ENCODE measurements around the gene B3GALT2.
"Not testable (repeated sequence)": the region's sequence is repeated elsewhere in the genome, so short reads cannot be mapped to it uniquely, and the experiment has no call there.

The B3GALT2 gene

GRCh38 chr1:193185901-193186731 is at the start of gene B3GALT2:
TSS of gene B3GALT2 (minus strand) at chr1:193186613. CDS start at chr1:193181562, 5,051 bp downstream.
- no peak for TF ChIP-seq CTCF (IDR thresholded peaks at IDR 0.05; ENCODE audit: insufficient read depth, low read depth, low read length, missing control alignments)
- DNase-seq (ENCODE audit: low read depth), result no peak
- no peak within 1 kb of the TSS for H3K4me3 ChIP-seq (ENCODE audit: low read depth, low read length)

- TF ChIP-seq CTCF (IDR thresholded peaks at IDR 0.05; ENCODE audit: insufficient read depth, low read depth, low read length, missing control alignments), result no peak
- H3K4me3 ChIP-seq (ENCODE audit: low read depth, low read length), result no peak overlapping the region
- no peak for DNase-seq (ENCODE audit: low read depth)
These were observed 48.1 kb upstream of the B3GALT2 start for GRCh38 chr1:193234530-193234929.

- DNase-seq (ENCODE audit: low read depth); H3K4me3 ChIP-seq (ENCODE audit: low read depth, low read length): not testable (repeated sequence)
These were observed 44.7 kb upstream of the B3GALT2 start for GRCh38 chr1:193231146-193231545.

- no peak for DNase-seq (ENCODE audit: low read depth)
- TF ChIP-seq CTCF (IDR thresholded peaks at IDR 0.05; ENCODE audit: insufficient read depth, low read depth, low read length, missing control alignments), result no peak
- no peak overlapping the region for H3K4me3 ChIP-seq (ENCODE audit: low read depth, low read length)
These were observed 42.7 kb upstream of the B3GALT2 start for GRCh38 chr1:193229136-193229535.

- no peak for DNase-seq (ENCODE audit: low read depth)
- TF ChIP-seq CTCF (IDR thresholded peaks at IDR 0.05; ENCODE audit: insufficient read depth, low read depth, low read length, missing control alignments), result no peak
- H3K4me3 ChIP-seq (ENCODE audit: low read depth, low read length), result no peak overlapping the region
These were observed 35.7 kb upstream of the B3GALT2 start for GRCh38 chr1:193222056-193222615.

GRCh38 chr1:193221651-193222050 is 35.2 kb upstream of the B3GALT2 start:
- no peak for TF ChIP-seq CTCF (IDR thresholded peaks at IDR 0.05; ENCODE audit: insufficient read depth, low read depth, low read length, missing control alignments)
- no peak overlapping the region for H3K4me3 ChIP-seq (ENCODE audit: low read depth, low read length)
- DNase-seq (ENCODE audit: low read depth), result no peak

- no peak for DNase-seq (ENCODE audit: low read depth)
- TF ChIP-seq CTCF (IDR thresholded peaks at IDR 0.05; ENCODE audit: insufficient read depth, low read depth, low read length, missing control alignments), result no peak
- no peak overlapping the region for H3K4me3 ChIP-seq (ENCODE audit: low read depth, low read length)
These were observed 33.0 kb upstream of the B3GALT2 start for GRCh38 chr1:193219391-193219790.

All from GM12865 (cell line).